Renal cortical epithelial cell (primary cell): Measurements from ENCODE around the gene MYL6B. TPM values are rescaled to one million over a fixed set of nuclear protein-coding genes. Genes with fewer than 3 reads are reported as not detected.
"Not testable (repeated sequence)": the region's sequence is repeated elsewhere in the genome, so short reads cannot be mapped to it uniquely, and the experiment has no call there.

Source experiments
- DNase-seq: peaks from one replicate; pipeline ENCODE4 v3.0.0-alpha.2; 2011; ENCODE audit warnings: low read depth
- total RNA-seq: library from RNA; depleted of rRNA; stranded (reverse); fragments of >200 nt; gene quantifications from 2 replicates; pipeline ENCODE4 v1.2.3, GENCODE V29; 2014

MYL6B gene
- total RNA-seq, 1 donor from 2014 or later = 57.8 TPM

GRCh38 chr12:56165369-56165768 is 13.0 kb downstream of the MYL6B start:
- no peak for DNase-seq

GRCh38 chr12:56169229-56169759 is 16.9 kb downstream of the MYL6B start:
- DNase-seq = no peak

- DNase-seq = no peak
Measured at GRCh38 chr12:56172839-56173238, 20.5 kb downstream of the MYL6B start.

GRCh38 chr12:56178347-56178746 is 26.0 kb downstream of the MYL6B start:
- DNase-seq = no peak

GRCh38 chr12:56186957-56187356 is 34.6 kb downstream of the MYL6B start:
- no peak for DNase-seq

- DNase-seq = no peak
Measured at GRCh38 chr12:56188131-56188777, 35.9 kb downstream of the MYL6B start.

- no peak for DNase-seq
Measured at GRCh38 chr12:56188778-56189098, 36.4 kb downstream of the MYL6B start.

GRCh38 chr12:56189099-56189917 is 36.9 kb downstream of the MYL6B start, which contains the start of gene SMARCC2:
SMARCC2 (minus strand) TSS chr12:56189483; CDS start chr12:56189461, 22 bp downstream.
- DNase-seq = peak; percentile 71

GRCh38 chr12:56189918-56190694 is 37.7 kb downstream of the MYL6B start:
- DNase-seq = peak; percentile 72

GRCh38 chr12:56190695-56191155 is 38.3 kb downstream of the MYL6B start:
- peak; percentile 16 for DNase-seq

GRCh38 chr12:56192582-56192981 is 40.2 kb downstream of the MYL6B start:
- DNase-seq = no peak

GRCh38 chr12:56193025-56193578 is 40.7 kb downstream of the MYL6B start:
- DNase-seq = peak; percentile 85

- not testable (repeated sequence) for DNase-seq
Measured at GRCh38 chr12:56196818-56197550, 44.6 kb downstream of the MYL6B start.

GRCh38 chr12:56197921-56198635 is 45.7 kb downstream of the MYL6B start:
- no peak for DNase-seq

GRCh38 chr12:56198836-56199235 is 46.4 kb downstream of the MYL6B start:
- no peak for DNase-seq

GRCh38 chr12:56202366-56202765 is 50.0 kb downstream of the MYL6B start:
- no peak for DNase-seq

- no peak for DNase-seq
Measured at GRCh38 chr12:56202838-56203237, 50.5 kb downstream of the MYL6B start.

GRCh38 chr12:56204275-56204674 is 51.9 kb downstream of the MYL6B start:
- DNase-seq = no peak

- no peak for DNase-seq
Measured at GRCh38 chr12:56205445-56205844, 53.1 kb downstream of the MYL6B start.

- peak; percentile 45 for DNase-seq
Measured at GRCh38 chr12:56206452-56207166, 54.2 kb downstream of the MYL6B start.
